ENCODE data around the gene PIK3R5.

DNA sequence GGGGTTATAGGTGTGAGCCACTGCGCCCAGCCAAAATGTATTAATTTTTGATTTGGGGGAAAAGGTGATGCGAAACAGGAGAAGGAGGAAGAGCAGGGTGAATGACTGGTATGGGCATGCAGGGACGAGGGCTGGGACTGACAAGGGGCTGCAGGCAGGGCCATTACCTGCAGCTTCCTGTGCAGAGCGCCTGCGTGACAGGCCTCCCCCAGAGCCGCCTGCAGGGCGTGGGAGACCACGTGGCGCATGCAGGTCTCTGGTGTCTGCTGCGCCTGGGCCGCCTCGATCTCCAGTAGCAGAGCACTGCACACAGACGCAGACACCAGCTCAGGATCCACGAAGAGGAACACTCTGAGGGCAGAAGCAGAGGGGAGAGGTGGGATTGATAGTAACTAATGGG lies 130.4 kb downstream of the PIK3R5 start:
- TF ChIP-seq EP300 (IDR thresholded peaks at IDR 0.05): no peak
- TF ChIP-seq, protein P1, sequence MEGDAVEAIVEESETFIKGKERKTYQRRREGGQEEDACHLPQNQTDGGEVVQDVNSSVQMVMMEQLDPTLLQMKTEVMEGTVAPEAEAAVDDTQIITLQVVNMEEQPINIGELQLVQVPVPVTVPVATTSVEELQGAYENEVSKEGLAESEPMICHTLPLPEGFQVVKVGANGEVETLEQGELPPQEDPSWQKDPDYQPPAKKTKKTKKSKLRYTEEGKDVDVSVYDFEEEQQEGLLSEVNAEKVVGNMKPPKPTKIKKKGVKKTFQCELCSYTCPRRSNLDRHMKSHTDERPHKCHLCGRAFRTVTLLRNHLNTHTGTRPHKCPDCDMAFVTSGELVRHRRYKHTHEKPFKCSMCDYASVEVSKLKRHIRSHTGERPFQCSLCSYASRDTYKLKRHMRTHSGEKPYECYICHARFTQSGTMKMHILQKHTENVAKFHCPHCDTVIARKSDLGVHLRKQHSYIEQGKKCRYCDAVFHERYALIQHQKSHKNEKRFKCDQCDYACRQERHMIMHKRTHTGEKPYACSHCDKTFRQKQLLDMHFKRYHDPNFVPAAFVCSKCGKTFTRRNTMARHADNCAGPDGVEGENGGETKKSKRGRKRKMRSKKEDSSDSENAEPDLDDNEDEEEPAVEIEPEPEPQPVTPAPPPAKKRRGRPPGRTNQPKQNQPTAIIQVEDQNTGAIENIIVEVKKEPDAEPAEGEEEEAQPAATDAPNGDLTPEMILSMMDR (IDR thresholded peaks at IDR 0.05): no peak
